GM23248 (cell line): ENCODE data around the gene KNSTRN. TPM values are rescaled to one million over a fixed set of nuclear protein-coding genes. Genes with fewer than 3 reads are reported as not detected.

Source experiments
- DNase-seq: peaks from one replicate; pipeline ENCODE4 v3.0.0-alpha.2; 2015
- H2AFZ ChIP-seq: fragments of 200-600 bp; sonication (generic); 2 replicates; pipeline ENCODE4 v1.6.1; 2016; ENCODE audit warnings: antibody characterized with exemption
- H3F3A ChIP-seq: fragments of 200-600 bp; sonication (generic); 2 replicates; pipeline ENCODE4 v1.6.1; 2016; ENCODE audit warnings: mild to moderate bottlenecking, antibody characterized with exemption, mixed run types; ENCODE audit not compliant: insufficient read depth
- H3K27ac ChIP-seq: fragments of 200-600 bp; sonication (generic); 2 replicates; pipeline ENCODE4 v1.5.1; 2016; ENCODE audit warnings: mild to moderate bottlenecking
- H3K27me3 ChIP-seq: fragments of 200-600 bp; sonication (generic); replicated peaks from 2 replicates; pipeline ENCODE4 v1.6.1; 2016; ENCODE audit warnings: mild to moderate bottlenecking; ENCODE audit not compliant: insufficient read depth
- H3K36me3 ChIP-seq: fragments of 200-600 bp; sonication (generic); 2 replicates; pipeline ENCODE4 v1.6.1; 2016; ENCODE audit warnings: low read depth, mild to moderate bottlenecking
- H3K4me1 ChIP-seq: fragments of 200-600 bp; sonication (generic); 2 replicates; pipeline ENCODE4 v1.6.1; 2016; ENCODE audit warnings: mild to moderate bottlenecking; ENCODE audit not compliant: insufficient read depth
- H3K4me2 ChIP-seq: fragments of 200-600 bp; sonication (generic); one replicate; pipeline ENCODE4 v1.6.1; 2016; ENCODE audit warnings: mild to moderate bottlenecking; ENCODE audit not compliant: unreplicated experiment
- H3K4me3 ChIP-seq: fragments of 200-600 bp; sonication (generic); 2 replicates; pipeline ENCODE4 v1.5.1; 2016; ENCODE audit warnings: mild to moderate bottlenecking
- H3K79me2 ChIP-seq: fragments of 200-600 bp; sonication (generic); 2 replicates; pipeline ENCODE4 v1.6.1; 2016; ENCODE audit warnings: mild to moderate bottlenecking; ENCODE audit not compliant: insufficient read depth
- H3K9ac ChIP-seq: fragments of 200-600 bp; sonication (generic); 2 replicates; pipeline ENCODE4 v1.6.1; 2016; ENCODE audit warnings: mild to moderate bottlenecking
- H3K9me2 ChIP-seq: fragments of 200-600 bp; sonication (generic); 2 replicates; pipeline ENCODE4 v1.6.1; 2016; ENCODE audit warnings: mixed run types, mild to moderate bottlenecking, moderate library complexity; ENCODE audit not compliant: insufficient read depth
- H3K9me3 ChIP-seq: fragments of 200-600 bp; sonication (generic); one replicate; pipeline ENCODE4 v1.6.1; 2017; ENCODE audit warnings: low read depth
- H4K20me1 ChIP-seq: fragments of 200-600 bp; sonication (generic); 2 replicates; pipeline ENCODE4 v1.6.0; 2016; ENCODE audit not compliant: insufficient read depth
- EZH2 ChIP-seq: fragments of 200-600 bp; sonication (generic); IDR thresholded peaks from 2 replicates; pipeline ENCODE4 v1.6.1; 2018; ENCODE audit warnings: antibody characterized with exemption, mild to moderate bottlenecking; ENCODE audit not compliant: insufficient read depth, poor library complexity, severe bottlenecking
- EZH2phosphoT487 ChIP-seq: fragments of 200-600 bp; sonication (generic); IDR thresholded peaks from 2 replicates; pipeline ENCODE4 v1.6.1; 2018; ENCODE audit warnings: antibody characterized with exemption, moderate library complexity, mild to moderate bottlenecking, low read depth; ENCODE audit not compliant: insufficient read depth
- WGBS, 2 experiments: methylation state at CpG; one replicate each; pipeline ENCODE4 v1.1.6; 2015 to 2017; ENCODE audit warnings: low lambda C conversion rate in 2 of 2, low coverage in 1 of 2; ENCODE audit errors: missing lambda C conversion rate in 2 of 2; 5-methylcytosine and 5-hydroxymethylcytosine counted together
- in situ Hi-C: fragments of 300-500 bp; cut with MboI; formaldehyde crosslinking; loops from 2 replicates; pipeline ENCODE4 v1.15.0; 2020
- polyA plus RNA-seq: library from polyadenylated mRNA; unstranded; fragments of >200 nt; fragmentation: Nextera tagmentation; extraction: Ambion mirVana; gene quantifications from 2 replicates; pipeline ENCODE4 v1.2.1, GENCODE V29; 2016
- total RNA-seq: library from RNA; depleted of rRNA; stranded (reverse); fragments of >200 nt; shearing (Covaris generic); gene quantifications from 2 replicates; pipeline ENCODE4 v1.2.3, GENCODE V29; 2014; rRNA removed

Gene KNSTRN
- total and polyA plus RNA-seq, 2 experiments from 2014 or later = 31.1 to 37.7 TPM

- in situ Hi-C loops = no loop called here
- H2AFZ ChIP-seq = no peak overlapping the region
- no peaks in the 10 kb centered on the region for H3K9me2 ChIP-seq
- no peaks in the 10 kb centered on the region for H4K20me1 ChIP-seq
- no peaks in the 10 kb centered on the region for H3K36me3 ChIP-seq
- no peak overlapping the region for H3K4me2 ChIP-seq
- no peak for DNase-seq
- H3K27me3 ChIP-seq = 0 out of 2 replicates have a peak, but pooled peaks cover 2% of the 10 kb centered on the region
- H3K79me2 ChIP-seq = peaks cover 60% of the 10 kb centered on the region
- no peak overlapping the region for H3K9ac ChIP-seq
- no peak overlapping the region for H3K27ac ChIP-seq
- H3F3A ChIP-seq = peaks cover 33% of the 10 kb centered on the region
- 86 to 89% methylated on average over 4 of the region's 4 CpGs for WGBS, 2 experiments
- no peak overlapping the region for H3K4me3 ChIP-seq
- H3K9me3 ChIP-seq = no peaks in the 10 kb centered on the region
- H3K4me1 ChIP-seq = peaks cover 16% of the 10 kb centered on the region
- no peak for TF ChIP-seq EZH2
- TF ChIP-seq EZH2phosphoT487 = no peak
Observed at GRCh38 chr15:40443255-40443654, 60.7 kb downstream of the KNSTRN start.

GRCh38 chr15:40443846-40444245, 61.3 kb downstream of the KNSTRN start:
- peaks cover 33% of the 10 kb centered on the region for H3F3A ChIP-seq
- H3K4me2 ChIP-seq = no peak overlapping the region
- H3K27ac ChIP-seq = no peak overlapping the region
- H2AFZ ChIP-seq = no peak overlapping the region
- 57 to 66% methylated on average over 3 of the region's 3 CpGs for WGBS, 2 experiments
- H4K20me1 ChIP-seq = no peaks in the 10 kb centered on the region
- 0 out of 2 replicates have a peak, but pooled peaks cover 2% of the 10 kb centered on the region for H3K27me3 ChIP-seq
- no peak overlapping the region for H3K4me3 ChIP-seq
- TF ChIP-seq EZH2phosphoT487 = no peak
- TF ChIP-seq EZH2 = no peak
- H3K9me3 ChIP-seq = no peaks in the 10 kb centered on the region
- no peaks in the 10 kb centered on the region for H3K36me3 ChIP-seq
- H3K9me2 ChIP-seq = no peaks in the 10 kb centered on the region
- H3K79me2 ChIP-seq = peaks cover 66% of the 10 kb centered on the region
- peak; percentile 42 for DNase-seq
- in situ Hi-C loops = no loop called here
- H3K4me1 ChIP-seq = peaks cover 16% of the 10 kb centered on the region
- no peak overlapping the region for H3K9ac ChIP-seq

Other genes with a start within 250 kb of the KNSTRN start
- 9.4 and 23.4 TPM in 2 replicates for gene BUB1B, start 221.7 kb upstream of the KNSTRN start, total RNA-seq
- 8.1 and 10.2 TPM in 2 replicates for gene BUB1B, start 221.7 kb upstream of the KNSTRN start, polyA plus RNA-seq
- not detected in 2 replicates for gene PAK6, start 143.7 kb upstream of the KNSTRN start, total RNA-seq
- gene PAK6, start 143.7 kb upstream of the KNSTRN start, polyA plus RNA-seq = not detected in 2 replicates
- gene ANKRD63, start 99.7 kb upstream of the KNSTRN start, total RNA-seq = not detected in 2 replicates
- not detected in 2 replicates for gene ANKRD63, start 99.7 kb upstream of the KNSTRN start, polyA plus RNA-seq
- gene PLCB2, start 74.8 kb upstream of the KNSTRN start, total RNA-seq = 0.54 and 0.76 TPM in 2 replicates
- 1.1 TPM in 2 replicates for gene PLCB2, start 74.8 kb upstream of the KNSTRN start, polyA plus RNA-seq
- gene INAFM2, start 59.0 kb upstream of the KNSTRN start, total RNA-seq = 16.6 and 19.9 TPM in 2 replicates
- 3.9 and 4.5 TPM in 2 replicates for gene INAFM2, start 59.0 kb upstream of the KNSTRN start, polyA plus RNA-seq
- 16.9 and 19.6 TPM in 2 replicates for gene CCDC9B, start 41.8 kb upstream of the KNSTRN start, total RNA-seq
- 28.8 and 33.1 TPM in 2 replicates for gene CCDC9B, start 41.8 kb upstream of the KNSTRN start, polyA plus RNA-seq
- gene PHGR1, start 31.7 kb upstream of the KNSTRN start, total RNA-seq = not detected in 2 replicates
- gene PHGR1, start 31.7 kb upstream of the KNSTRN start, polyA plus RNA-seq = not detected in 2 replicates
- gene DISP2, start 24.5 kb upstream of the KNSTRN start, total RNA-seq = 0.11 and 0.13 TPM in 2 replicates
- 0.13 and 0.51 TPM in 2 replicates for gene DISP2, start 24.5 kb upstream of the KNSTRN start, polyA plus RNA-seq
- 24.4 and 28.2 TPM in 2 replicates for gene IVD, start 23.1 kb downstream of the KNSTRN start, total RNA-seq
- 49.6 and 50.1 TPM in 2 replicates for gene IVD, start 23.1 kb downstream of the KNSTRN start, polyA plus RNA-seq
- 10.3 and 22.0 TPM in 2 replicates for gene BAHD1, start 58.2 kb downstream of the KNSTRN start, total RNA-seq
- 2.0 and 2.3 TPM in 2 replicates for gene BAHD1, start 58.2 kb downstream of the KNSTRN start, polyA plus RNA-seq
- gene CHST14, start 88.3 kb downstream of the KNSTRN start, total RNA-seq = 26.1 and 26.6 TPM in 2 replicates
- 18.7 and 21.2 TPM in 2 replicates for gene CHST14, start 88.3 kb downstream of the KNSTRN start, polyA plus RNA-seq
- gene CCDC32, start 182.3 kb downstream of the KNSTRN start, total RNA-seq = 25.7 and 44.7 TPM in 2 replicates
- 26.2 and 29.5 TPM in 2 replicates for gene CCDC32, start 182.3 kb downstream of the KNSTRN start, polyA plus RNA-seq
- gene RPUSD2, start 186.6 kb downstream of the KNSTRN start, total RNA-seq = 10.5 and 12.8 TPM in 2 replicates
- 8.5 and 9.6 TPM in 2 replicates for gene RPUSD2, start 186.6 kb downstream of the KNSTRN start, polyA plus RNA-seq
- gene KNL1, start 211.5 kb downstream of the KNSTRN start, total RNA-seq = 14.5 and 19.1 TPM in 2 replicates
- gene KNL1, start 211.5 kb downstream of the KNSTRN start, polyA plus RNA-seq = 5.7 and 6.4 TPM in 2 replicates